K562 (cell line): ENCODE data around the gene HELZ2. TPM values are rescaled to one million over a fixed set of nuclear protein-coding genes. Genes with fewer than 3 reads are reported as not detected.

Experiments
- ATAC-seq: fragments of 200-7000 bp; cut with Tn5 transposase; 3 replicates; pipeline ENCODE4 v1.9.1; 2020; ENCODE audit warnings: moderate library complexity
- BruUV-seq: library from RNA; stranded (reverse); fragments of 400-500 nt; replicated peaks from 2 replicates; lab custom pipeline; 2021; lab: Mats Ljungman, UMichigan
- CTCF ChIA-PET: fragments of 300-600 bp; formaldehyde crosslinking; extraction: SDS; loops from one replicate; lab custom pipeline; 2021; ENCODE audit warnings: low intra/inter-chr PET ratio; lab: Yijun Ruan, JAX
- POLR2A ChIA-PET: fragments of 300-600, 350-650 bp; sonication (Branson Sonifier 250); formaldehyde crosslinking; extraction: SDS; loops from one replicate; lab custom pipeline; 2021; ENCODE audit warnings: antibody characterized with exemption, inconsistent platforms; lab: Yijun Ruan, JAX
- DNase-seq, 4 experiments: peaks; one replicate each; pipeline versions ENCODE4 v3.0.0 to v3.0.0-alpha.2; 2011 to 2018; ENCODE audit warnings: low spot score in 3 of 4, mixed read lengths in 3 of 4; ENCODE audit errors: extremely low read depth in 1 of 4
- FAIRE-seq: peaks from 2 replicates; lab custom pipeline; 2011; peaks lifted over from hg19 to GRCh38; lab: Jason Lieb, UNC
- H2AFZ ChIP-seq: 2 replicates; pipeline ENCODE4 v1.6.0; 2011; ENCODE audit warnings: low read depth, low read length, control low read depth, inconsistent platforms
- H3K27ac ChIP-seq: fragments of 200-600 bp; 3 replicates; pipeline ENCODE4 v1.8.0; 2011; ENCODE audit warnings: low read depth, mild to moderate bottlenecking, control low read depth, inconsistent platforms, low read length, moderate library complexity, mixed read lengths; ENCODE audit errors: extremely low read depth
- H3K27me3 ChIP-seq, 2 experiments: fragments of 300-600 bp in 1 of 2; 2 replicates in 1 of 2; 3 replicates in 1 of 2; pipeline versions ENCODE4 v1.6.0 to v1.8.0; 2011; ENCODE audit warnings: inconsistent platforms in 2 of 2, low read length in 2 of 2, mild to moderate bottlenecking in 1 of 2, mixed read lengths in 1 of 2, moderate library complexity in 1 of 2; ENCODE audit not compliant: control insufficient read depth in 2 of 2, insufficient read depth in 2 of 2
- H3K36me3 ChIP-seq: fragments of 300-600 bp; 3 replicates; pipeline ENCODE4 v1.8.0; 2011; ENCODE audit warnings: mild to moderate bottlenecking, low read length, inconsistent platforms; ENCODE audit not compliant: control insufficient read depth, insufficient read depth
- H3K4me1 ChIP-seq, 2 experiments: fragments of 200-600 bp in 1 of 2; replicated peaks in 1 of 2; 2 replicates in 1 of 2; 3 replicates in 1 of 2; pipeline versions ENCODE4 v1.5.1 to v1.8.0; 2011; ENCODE audit warnings: inconsistent platforms in 2 of 2, low read length in 2 of 2, mild to moderate bottlenecking in 1 of 2, mixed read lengths in 1 of 2, moderate library complexity in 1 of 2; ENCODE audit not compliant: control insufficient read depth in 2 of 2, insufficient read depth in 2 of 2
- H3K4me2 ChIP-seq: 2 replicates; pipeline ENCODE4 v1.6.1; 2011; ENCODE audit warnings: low read length, control low read depth, inconsistent platforms, mixed read lengths; ENCODE audit not compliant: insufficient read depth
- H3K4me3 ChIP-seq: fragments of 200-600 bp; sonication (generic), shearing (Covaris generic); 2 replicates; pipeline ENCODE4 v1.5.1; 2016; ENCODE audit warnings: control low read depth, inconsistent platforms
- H3K79me2 ChIP-seq: fragments of 200-600 bp; 3 replicates; pipeline ENCODE4 v1.8.0; 2011; ENCODE audit warnings: low read length, inconsistent platforms; ENCODE audit not compliant: control insufficient read depth, insufficient read depth
- H3K9ac ChIP-seq, 2 experiments: 2 replicates each; pipeline versions ENCODE4 v1.6.0 to v1.6.1; 2011; ENCODE audit warnings: low read depth in 2 of 2, low read length in 2 of 2, control low read depth in 1 of 2, inconsistent platforms in 1 of 2, mild to moderate bottlenecking in 1 of 2, mixed read lengths in 1 of 2; ENCODE audit not compliant: insufficient read depth in 1 of 2
- H3K9me1 ChIP-seq: one replicate; pipeline ENCODE4 v1.6.0; 2011; ENCODE audit warnings: inconsistent platforms, mild to moderate bottlenecking, low read length, moderate library complexity; ENCODE audit not compliant: control insufficient read depth, insufficient read depth
- H3K9me3 ChIP-seq: replicated peaks from 2 replicates; pipeline ENCODE4 v1.5.1; 2011; ENCODE audit warnings: low read depth, low read length, inconsistent platforms; ENCODE audit not compliant: control insufficient read depth, insufficient read depth
- H4K20me1 ChIP-seq: replicated peaks from 2 replicates; pipeline ENCODE4 v1.6.1; 2011; ENCODE audit warnings: low read length, inconsistent platforms, mixed read lengths; ENCODE audit not compliant: control insufficient read depth, insufficient read depth
- HNRNPL ChIP-seq: fragments of 200-400 bp; formaldehyde crosslinking; IDR thresholded peaks from 2 replicates; pipeline ENCODE4 v1.6.1; 2017; ENCODE audit warnings: low read depth, mild to moderate bottlenecking, low read length
- POLR2G ChIP-seq: fragments of 200-400 bp; formaldehyde crosslinking; IDR thresholded peaks from 2 replicates; pipeline ENCODE4 v1.6.1; 2017; ENCODE audit warnings: low read depth, mild to moderate bottlenecking, antibody characterized with exemption, low read length, moderate library complexity
- whole genome bisulfite sequencing: fragments of 100-300 bp; shearing (Covaris generic); methylation state at CpG from one replicate; pipeline ENCODE4 v1.1.6; 2016; ENCODE audit warnings: low coverage, mixed read lengths; ENCODE audit not compliant: insufficient coverage; ENCODE audit errors: missing lambda C conversion rate; 5-methylcytosine and 5-hydroxymethylcytosine counted together
- in situ Hi-C: fragments of 300-500 bp; cut with MboI; formaldehyde crosslinking; loops from 4 replicates; pipeline ENCODE4 v1.15.0; 2018; ENCODE audit warnings: inconsistent platforms, mixed read lengths
- intact Hi-C: fragments of 100-400 bp; cut with micrococcal nuclease; formaldehyde crosslinking; loops from 2 replicates; pipeline ENCODE4 v1.14.2; 2022
- polyA plus RNA-seq, 8 experiments: library from polyadenylated mRNA; depleted of rRNA in 4 of 8; stranded (reverse) in 5 of 8; unstranded in 3 of 8; fragments of >200 nt; fragmentation: Nextera tagmentation in 2 of 8; fragmentation: Illumina TruSeq in 1 of 8; extraction: Ambion mirVana in 2 of 8; extraction: Trizol in 1 of 8; gene quantifications; 2 replicates each; pipeline versions ENCODE4 v1.2.1 to v1.2.3, GENCODE V29; 2011 to 2014; ENCODE audit warnings: inconsistent platforms in 1 of 8, missing spikeins in 1 of 8
- total RNA-seq, 7 experiments: library from RNA; depleted of rRNA in 6 of 7; stranded (reverse); fragments of >200 nt in 6 of 7; fragmentation: Illumina TruSeq in 2 of 7; extraction: Trizol in 2 of 7; gene quantifications; 2 replicates each; pipeline versions ENCODE4 v1.2.1 to v1.2.3, GENCODE V29; 2011 to 2021; ENCODE audit warnings: low replicate concordance in 1 of 7
- TF ChIP-seq, protein P1 (sequence below), 3 experiments: fragments of 200-800 bp in 1 of 3; sonication (Bioruptor generic) in 1 of 3; sonication (generic) in 1 of 3; formaldehyde crosslinking in 1 of 3; IDR thresholded peaks; 2 replicates each; pipeline versions ENCODE4 v1.6.1 to v1.8.0; 2016 to 2022; ENCODE audit warnings: mild to moderate bottlenecking in 2 of 3, missing compliant biosample characterization in 2 of 3, missing genetic modification characterization in 2 of 3, missing genetic modification reagents in 1 of 3

Gene HELZ2
- total and polyA plus RNA-seq, 9 of the 15 experiments (the other 6 are each of a cell fraction or from before 2014, with no cell fraction given) = 0.03 to 7.8 (median 2.9) TPM; not detected in 1

GRCh38 chr20:63566395-63567135 lies 7.5 kb downstream of the HELZ2 start:
- Histone ChIP-seq H2AFZ (no peak overlapping the region), H3K36me3 (no peaks in the 10 kb centered on the region), H3K9me1 (no peaks in the 10 kb centered on the region), H3K27me3 (peaks cover 0 to 24% of the 10 kb centered on the region in 2 experiments; a peak in 2 of 5 replicates), H3K9me3 (no peaks in the 10 kb centered on the region), H3K4me3 (no peak overlapping the region), H3K79me2 (no peaks in the 10 kb centered on the region), H3K4me2 (no peak overlapping the region), H3K4me1 (peaks cover 0 to 89% of the 10 kb centered on the region in 2 experiments; a peak in 3 of 5 replicates), H3K9ac (no peak overlapping the region), H3K27ac (no peak overlapping the region), H4K20me1 (no peaks in the 10 kb centered on the region)
- ChIA-PET POLR2A (interaction anchor here (0.6 to 1.9 kb wide), 5 partner anchors 11 to 197 kb away, joined by 3 to 9 read pairs (median 3); partner anchors contain the start of gene PPDPF), CTCF (no interaction called here)
- in situ Hi-C loops = no loop called here
- WGBS = 56% methylated on average over 35 of the region's 46 CpGs
- TF ChIP-seq, protein P1, sequence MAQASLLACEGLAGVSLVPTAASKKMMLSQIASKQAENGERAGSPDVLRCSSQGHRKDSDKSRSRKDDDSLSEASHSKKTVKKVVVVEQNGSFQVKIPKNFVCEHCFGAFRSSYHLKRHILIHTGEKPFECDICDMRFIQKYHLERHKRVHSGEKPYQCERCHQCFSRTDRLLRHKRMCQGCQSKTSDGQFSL (CRISPR knock-in tag; IDR thresholded peaks at IDR 0.05) = no peak
- TF ChIP-seq, protein P1 (tag; IDR thresholded peaks at IDR 0.05) = no peak
- TF ChIP-seq HNRNPL (0 out of 2 replicates have a peak, but pooled peaks have one; percentile 37), POLR2G (peak; percentile 48; the same call in 1 of the 2 replicates)
- ATAC-seq (no peak), DNase-seq (no peak), FAIRE-seq (no peak)
- BruUV-seq = no TSS peak
- intact Hi-C loops = no loop called here
